Measurements from ENCODE around the gene ERICH4.
"Not testable (repeated sequence)": the region's sequence is repeated elsewhere in the genome, so short reads cannot be mapped to it uniquely, and the experiment has no call there.

ERICH4 gene

GRCh38 chr19:41399525-41399924 is 43.4 kb upstream of the ERICH4 start:
- no peak for TF ChIP-seq CTCF (conservative IDR thresholded peaks at IDR 0.05; ENCODE audit: low read length)
- DNase-seq (ENCODE audit: low read depth) = no peak
- no peak overlapping the region for H3K4me3 ChIP-seq (ENCODE audit: low read length)

- TF ChIP-seq CTCF (conservative IDR thresholded peaks at IDR 0.05; ENCODE audit: low read length) = no peak
- no peak for DNase-seq (ENCODE audit: low read depth)
- no peak overlapping the region for H3K4me3 ChIP-seq (ENCODE audit: low read length)
Measured at GRCh38 chr19:41401483-41401882, 41.5 kb upstream of the ERICH4 start.

- DNase-seq (ENCODE audit: low read depth) = no peak
- no peak overlapping the region for H3K4me3 ChIP-seq (ENCODE audit: low read length)
- no peak for TF ChIP-seq CTCF (conservative IDR thresholded peaks at IDR 0.05; ENCODE audit: low read length)
Measured at GRCh38 chr19:41402010-41402409, 40.9 kb upstream of the ERICH4 start.

GRCh38 chr19:41403181-41403970 is 39.6 kb upstream of the ERICH4 start:
- no peak for TF ChIP-seq CTCF (conservative IDR thresholded peaks at IDR 0.05; ENCODE audit: low read length)
- H3K4me3 ChIP-seq (ENCODE audit: low read length) = no peak overlapping the region
- no peak for DNase-seq (ENCODE audit: low read depth)

- no peak for DNase-seq (ENCODE audit: low read depth)
- H3K4me3 ChIP-seq (ENCODE audit: low read length) = no peak overlapping the region
- TF ChIP-seq CTCF (conservative IDR thresholded peaks at IDR 0.05; ENCODE audit: low read length) = no peak
Measured at GRCh38 chr19:41405776-41406175, 37.2 kb upstream of the ERICH4 start.

- no peak for DNase-seq (ENCODE audit: low read depth)
- no peak overlapping the region for H3K4me3 ChIP-seq (ENCODE audit: low read length)
- TF ChIP-seq CTCF (conservative IDR thresholded peaks at IDR 0.05; ENCODE audit: low read length) = no peak
Measured at GRCh38 chr19:41407271-41407670, 35.7 kb upstream of the ERICH4 start.

GRCh38 chr19:41408256-41408655 is 34.7 kb upstream of the ERICH4 start:
- H3K4me3 ChIP-seq (ENCODE audit: low read length) = no peak overlapping the region
- no peak for DNase-seq (ENCODE audit: low read depth)
- TF ChIP-seq CTCF (conservative IDR thresholded peaks at IDR 0.05; ENCODE audit: low read length) = no peak

GRCh38 chr19:41408846-41409245 is 34.1 kb upstream of the ERICH4 start:
- not testable (repeated sequence) for H3K4me3 ChIP-seq (ENCODE audit: low read length); DNase-seq (ENCODE audit: low read depth)
